Testis (tissue), 3 donors: ENCODE measurements around the gene MACROH2A1. TPM values are rescaled to one million over a fixed set of nuclear protein-coding genes. Genes with fewer than 3 reads are reported as not detected.

Source experiments
- DNase-seq: peaks from one replicate; pipeline ENCODE4 v3.0.0-alpha.2; 2019
- H3K27ac ChIP-seq, 2 donors: fragments of 200-600 bp; sonication (generic); one replicate each; pipeline ENCODE4 v1.5.1; 2019
- H3K27me3 ChIP-seq: fragments of 200-600 bp; sonication (generic); one replicate; pipeline ENCODE4 v1.5.1; 2019
- H3K36me3 ChIP-seq: fragments of 200-600 bp; sonication (generic); one replicate; pipeline ENCODE4 v1.5.1; 2017; ENCODE audit warnings: low read depth; ENCODE audit errors: missing control alignments
- H3K4me1 ChIP-seq: fragments of 200-600 bp; sonication (generic); one replicate; pipeline ENCODE4 v1.5.1; 2019
- H3K4me3 ChIP-seq, 2 donors: fragments of 200-600 bp; sonication (generic); one replicate each; pipeline ENCODE4 v1.5.1; 2017 to 2019
- H3K9me3 ChIP-seq: fragments of 200-600 bp; sonication (generic); one replicate; pipeline ENCODE4 v1.5.1; 2017
- POLR2A ChIP-seq: fragments of 450-650 bp; IDR thresholded peaks from one replicate; pipeline ENCODE4 v1.6.1; 2017; ENCODE audit warnings: antibody characterized with exemption, mild to moderate bottlenecking, moderate library complexity
- WGBS, 2 donors: methylation state at CpG; one replicate each; pipeline ENCODE4 v1.1.5; 2018; 5-methylcytosine and 5-hydroxymethylcytosine counted together
- intact Hi-C: fragments of 100-400 bp; cut with DNase I; formaldehyde crosslinking; loops from one replicate; pipeline ENCODE4 v1.15.1; 2023; ENCODE audit warnings: low total_unique reads
- polyA plus RNA-seq: library from polyadenylated mRNA; stranded (reverse); fragments of 350-450 nt; fragmentation: Illumina TruSeq; extraction: RNeasy Lipid Tissue Mini Kit (QIAGEN cat#74804); gene quantifications from one replicate; pipeline ENCODE4 v1.2.3, GENCODE V29; 2014; ENCODE audit warnings: low read depth, low replicate concordance; ENCODE audit not compliant: insufficient read depth
- total RNA-seq, 2 donors: library from RNA; depleted of rRNA; stranded (reverse); fragments of >200 nt; gene quantifications; one replicate each; pipeline ENCODE4 v1.2.3, GENCODE V29; 2016
- TF ChIP-seq, protein P1 (sequence below), 3 experiments: fragments of 450-650 bp in 2 of 3; fragments of 200-600 bp in 1 of 3; sonication (generic) in 1 of 3; IDR thresholded peaks; one replicate each; pipeline ENCODE4 v1.5.1; 2016 to 2019; ENCODE audit warnings: antibody characterized with exemption in 3 of 3, mild to moderate bottlenecking in 2 of 3, moderate library complexity in 1 of 3

The MACROH2A1 gene
- total and polyA plus RNA-seq, 3 donors from 2014 or later = 92.9 to 191 (median 178) TPM

DNA sequence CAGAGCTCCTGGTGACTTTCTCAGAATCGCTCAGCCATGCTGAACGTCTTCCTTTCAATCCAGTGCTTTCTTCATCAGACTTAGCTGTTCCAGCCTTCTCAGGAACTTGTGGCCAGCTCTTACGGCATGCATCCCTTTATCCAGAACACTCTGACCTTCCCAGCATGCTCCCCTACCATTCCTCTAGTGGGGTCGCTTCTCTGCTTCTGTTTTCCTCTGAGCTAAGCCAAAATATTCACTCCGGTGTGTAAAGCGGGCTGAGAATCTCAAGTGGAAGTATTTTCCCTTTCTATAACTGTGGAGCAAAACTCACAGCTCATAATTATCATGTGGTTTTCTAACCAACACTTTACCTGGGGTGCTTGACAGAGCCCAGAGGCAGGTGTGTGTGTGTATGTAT lies 41.9 kb upstream of the MACROH2A1 start:
- Histone ChIP-seq H3K4me3 (no peak overlapping the region), H3K4me1 (peaks cover 26% of the 10 kb centered on the region), H3K9me3 (no peaks in the 10 kb centered on the region), H3K27me3 (no peaks in the 10 kb centered on the region), H3K36me3 (no peaks in the 10 kb centered on the region), H3K27ac (peak overlapping the region in 1 of 2 donors; percentile 58)
- WGBS, 2 donors = 41 to 58% methylated on average over 6 of the region's 6 CpGs
- DNase-seq = no peak
- intact Hi-C loops = no loop called here
- TF ChIP-seq, protein P1, sequence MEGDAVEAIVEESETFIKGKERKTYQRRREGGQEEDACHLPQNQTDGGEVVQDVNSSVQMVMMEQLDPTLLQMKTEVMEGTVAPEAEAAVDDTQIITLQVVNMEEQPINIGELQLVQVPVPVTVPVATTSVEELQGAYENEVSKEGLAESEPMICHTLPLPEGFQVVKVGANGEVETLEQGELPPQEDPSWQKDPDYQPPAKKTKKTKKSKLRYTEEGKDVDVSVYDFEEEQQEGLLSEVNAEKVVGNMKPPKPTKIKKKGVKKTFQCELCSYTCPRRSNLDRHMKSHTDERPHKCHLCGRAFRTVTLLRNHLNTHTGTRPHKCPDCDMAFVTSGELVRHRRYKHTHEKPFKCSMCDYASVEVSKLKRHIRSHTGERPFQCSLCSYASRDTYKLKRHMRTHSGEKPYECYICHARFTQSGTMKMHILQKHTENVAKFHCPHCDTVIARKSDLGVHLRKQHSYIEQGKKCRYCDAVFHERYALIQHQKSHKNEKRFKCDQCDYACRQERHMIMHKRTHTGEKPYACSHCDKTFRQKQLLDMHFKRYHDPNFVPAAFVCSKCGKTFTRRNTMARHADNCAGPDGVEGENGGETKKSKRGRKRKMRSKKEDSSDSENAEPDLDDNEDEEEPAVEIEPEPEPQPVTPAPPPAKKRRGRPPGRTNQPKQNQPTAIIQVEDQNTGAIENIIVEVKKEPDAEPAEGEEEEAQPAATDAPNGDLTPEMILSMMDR (IDR thresholded peaks at IDR 0.05) = no peak
- no peak for TF ChIP-seq POLR2A

DNA sequence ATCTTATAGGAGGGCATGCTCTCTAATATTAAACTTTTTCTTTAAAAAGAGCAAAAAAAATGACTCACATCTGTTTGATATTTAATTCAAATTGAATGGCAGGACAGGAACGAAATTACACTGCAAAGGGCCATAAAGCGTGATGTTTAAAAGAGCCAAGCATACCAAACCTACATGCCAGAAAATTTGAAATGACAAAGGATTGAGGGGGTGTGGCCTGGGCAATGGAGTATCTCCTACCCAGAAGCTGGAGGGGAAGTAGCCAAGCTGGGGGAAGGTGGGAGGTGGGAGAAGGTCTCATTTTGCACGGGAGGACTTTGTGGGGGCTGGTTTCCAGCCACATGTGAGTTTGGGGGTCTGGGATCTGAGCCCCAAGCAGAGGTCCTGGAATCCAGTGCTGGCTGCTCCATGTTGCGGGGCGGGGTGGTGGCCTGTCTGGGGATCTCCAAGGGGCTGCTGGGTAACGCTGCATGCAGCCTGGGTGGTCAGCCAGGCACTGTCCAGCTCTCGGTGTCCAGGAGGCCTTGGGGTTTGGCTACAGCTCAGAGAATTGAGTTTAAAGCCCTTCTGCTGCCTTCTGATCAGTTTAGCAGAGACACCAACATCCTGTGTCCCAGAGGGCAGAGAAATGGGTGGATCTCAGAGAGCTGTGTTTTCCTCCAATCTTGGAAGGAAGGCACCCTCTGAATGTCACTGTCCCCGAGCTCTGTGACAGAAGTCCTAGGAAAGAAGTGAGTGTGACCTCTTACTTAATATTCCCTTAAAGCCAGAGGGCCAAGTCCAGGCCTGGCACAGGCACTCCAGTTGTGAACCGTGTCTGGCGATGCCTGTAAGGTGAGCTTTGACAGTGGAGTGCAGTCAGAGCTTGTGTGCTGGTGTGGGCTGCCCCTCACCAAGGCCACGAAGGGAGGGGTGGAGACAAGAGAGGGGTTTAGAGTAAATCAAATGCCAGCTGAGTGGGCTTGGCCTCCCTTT lies 40.5 kb upstream of the MACROH2A1 start:
- DNase-seq = peak; percentile 44
- H3K27ac ChIP-seq = peak overlapping the region in 1 of 2 donors; percentile 58
- TF ChIP-seq, protein P1 (IDR thresholded peaks at IDR 0.05) = no peak
- TF ChIP-seq POLR2A = no peak
- no peak overlapping the region for H3K4me3 ChIP-seq
- H3K27me3 ChIP-seq = no peaks in the 10 kb centered on the region
- peaks cover 26% of the 10 kb centered on the region for H3K4me1 ChIP-seq
- WGBS, 2 donors = 47 to 65% methylated on average over 9 to 11 of the region's 11 CpGs
- H3K9me3 ChIP-seq = no peaks in the 10 kb centered on the region
- intact Hi-C loops = no loop called here
- no peaks in the 10 kb centered on the region for H3K36me3 ChIP-seq

DNA sequence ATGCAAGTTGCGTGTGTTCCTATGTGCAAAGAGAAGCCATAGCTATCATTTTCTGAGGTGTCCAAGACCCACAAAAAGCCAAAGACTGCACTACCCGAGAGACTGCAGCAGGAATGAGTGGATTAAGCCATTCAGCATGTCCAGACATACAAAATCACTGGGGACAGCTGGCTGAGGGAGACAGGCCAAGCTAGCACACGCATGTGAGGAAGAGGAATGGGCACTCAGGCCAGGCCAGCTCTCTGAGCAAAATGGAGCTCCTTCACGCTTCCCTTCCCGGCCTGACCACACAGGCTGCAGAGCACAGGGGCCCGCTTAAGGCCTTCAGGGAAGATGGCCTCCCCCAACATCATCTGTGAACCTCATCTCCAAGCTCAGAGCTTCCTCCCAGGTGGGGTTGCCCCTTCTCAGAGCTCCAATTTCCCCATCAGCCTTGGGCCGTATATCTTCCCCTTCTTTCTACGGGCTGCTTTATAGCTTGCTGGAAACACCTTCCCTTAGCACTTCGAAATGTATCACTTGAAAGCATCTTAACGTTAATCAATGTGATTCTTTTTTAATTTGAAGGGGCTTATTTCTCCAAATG lies 39.7 kb upstream of the MACROH2A1 start:
- H3K9me3 ChIP-seq = no peaks in the 10 kb centered on the region
- DNase-seq = no peak
- H3K36me3 ChIP-seq = no peaks in the 10 kb centered on the region
- no peak overlapping the region for H3K27ac ChIP-seq
- H3K4me3 ChIP-seq = no peak overlapping the region
- H3K27me3 ChIP-seq = no peaks in the 10 kb centered on the region
- intact Hi-C loops = no loop called here
- 62 to 68% methylated on average over 9 to 10 of the region's 10 CpGs for WGBS, 2 donors
- peaks cover 26% of the 10 kb centered on the region for H3K4me1 ChIP-seq
- TF ChIP-seq POLR2A = no peak
- TF ChIP-seq, protein P1 (IDR thresholded peaks at IDR 0.05) = no peak

DNA sequence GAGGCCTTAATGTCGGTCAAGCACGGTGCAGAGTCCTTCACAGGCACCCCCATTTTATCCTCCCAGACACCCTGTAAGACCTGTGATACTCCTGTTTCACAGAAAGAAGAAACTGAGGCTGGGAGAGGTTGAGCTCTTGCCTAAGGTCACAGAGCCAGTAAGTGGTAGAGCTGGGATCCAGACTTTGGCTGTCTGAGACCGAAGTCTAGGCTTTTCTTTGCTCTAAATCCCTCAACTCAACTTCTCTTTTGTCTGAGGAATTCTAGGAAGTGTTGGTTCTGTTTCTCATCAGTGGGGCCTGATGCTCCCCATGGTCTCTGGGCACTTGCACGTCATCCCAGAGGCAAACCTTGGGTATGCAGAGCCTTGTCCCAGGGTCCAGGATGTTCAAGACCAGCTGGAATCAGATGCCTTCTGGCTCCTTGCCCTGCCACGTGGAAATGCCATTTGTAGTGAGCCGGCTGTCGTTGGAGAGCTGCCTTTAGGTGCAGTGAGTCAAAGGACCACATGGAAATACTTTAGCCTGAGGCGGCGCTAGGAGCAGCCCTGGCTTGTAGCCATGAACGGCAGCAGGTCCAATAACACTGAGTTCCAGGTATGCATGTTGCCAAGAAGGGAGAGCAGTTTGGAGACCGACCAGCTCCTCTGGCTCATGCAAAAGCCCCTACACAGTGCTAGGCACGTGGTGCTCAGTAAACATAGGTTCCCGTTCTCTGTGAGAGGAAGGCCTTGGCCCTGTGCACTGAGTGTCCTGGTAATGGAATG lies 38.9 kb upstream of the MACROH2A1 start:
- Histone ChIP-seq H3K4me1 (peaks cover 26% of the 10 kb centered on the region), H3K27me3 (no peaks in the 10 kb centered on the region), H3K36me3 (no peaks in the 10 kb centered on the region), H3K9me3 (no peaks in the 10 kb centered on the region), H3K27ac (peak overlapping the region in 1 of 2 donors; percentile 19), H3K4me3 (no peak overlapping the region)
- no peak for TF ChIP-seq POLR2A
- TF ChIP-seq, protein P1 (IDR thresholded peaks at IDR 0.05) = no peak
- intact Hi-C loops = no loop called here
- 43 to 56% methylated on average over 7 to 13 of the region's 13 CpGs for WGBS, 2 donors
- peak; percentile 54 for DNase-seq
